ENCODE measurements around the gene MOXD1.

Gene MOXD1

GRCh38 chr6:132251711-132252110 lies 149.6 kb downstream of the MOXD1 start:
- TF ChIP-seq CTCF (IDR thresholded peaks at IDR 0.05; ENCODE audit: low read length, missing control alignments) = no peak
- no peak overlapping the region for H3K4me3 ChIP-seq (replicated peaks; ENCODE audit: low read depth, low read length)
- DNase-seq (ENCODE audit: low read depth) = no peak

DNA sequence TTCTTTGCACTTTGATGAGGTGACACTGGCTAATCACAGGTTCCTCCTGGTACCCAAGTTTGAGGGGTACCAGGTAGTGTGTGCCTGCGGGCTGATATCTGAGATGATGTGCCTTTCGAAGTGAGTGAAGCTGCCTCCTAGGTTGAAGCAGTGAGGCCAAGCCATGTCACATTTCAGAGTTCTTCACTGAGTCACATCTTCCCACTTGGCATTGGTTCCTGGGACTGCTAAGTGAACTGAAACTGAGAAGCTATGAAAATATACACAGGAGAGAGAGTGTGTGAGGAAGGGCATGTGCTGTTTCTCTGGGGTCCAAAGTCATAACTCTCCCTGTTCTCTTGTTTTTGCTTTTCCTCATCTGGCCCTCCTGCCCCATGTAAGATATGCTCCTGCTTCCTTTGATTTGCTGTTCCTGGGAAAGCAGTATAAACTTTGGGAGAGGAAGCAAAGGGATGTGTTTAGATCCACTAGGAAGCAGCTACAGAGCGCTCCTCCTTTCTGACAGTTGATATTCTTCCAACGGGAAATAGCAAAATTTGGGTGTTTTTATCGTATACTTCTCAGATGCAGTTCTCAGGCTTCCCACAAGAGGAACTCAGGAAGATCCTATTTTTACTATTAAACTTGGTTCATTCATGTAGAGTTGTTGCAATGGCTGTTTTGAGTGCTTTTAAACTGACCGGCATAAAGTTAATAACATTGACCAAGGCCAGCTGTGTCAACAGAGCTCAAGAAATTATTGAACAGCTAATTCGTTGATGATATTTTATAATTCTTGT lies 153.7 kb downstream of the MOXD1 start:
- peak; percentile 8 for TF ChIP-seq CTCF (IDR thresholded peaks at IDR 0.05; ENCODE audit: low read length, missing control alignments)
- no peak for DNase-seq (ENCODE audit: low read depth)
- H3K4me3 ChIP-seq (replicated peaks; ENCODE audit: low read depth, low read length) = no peak overlapping the region

DNA sequence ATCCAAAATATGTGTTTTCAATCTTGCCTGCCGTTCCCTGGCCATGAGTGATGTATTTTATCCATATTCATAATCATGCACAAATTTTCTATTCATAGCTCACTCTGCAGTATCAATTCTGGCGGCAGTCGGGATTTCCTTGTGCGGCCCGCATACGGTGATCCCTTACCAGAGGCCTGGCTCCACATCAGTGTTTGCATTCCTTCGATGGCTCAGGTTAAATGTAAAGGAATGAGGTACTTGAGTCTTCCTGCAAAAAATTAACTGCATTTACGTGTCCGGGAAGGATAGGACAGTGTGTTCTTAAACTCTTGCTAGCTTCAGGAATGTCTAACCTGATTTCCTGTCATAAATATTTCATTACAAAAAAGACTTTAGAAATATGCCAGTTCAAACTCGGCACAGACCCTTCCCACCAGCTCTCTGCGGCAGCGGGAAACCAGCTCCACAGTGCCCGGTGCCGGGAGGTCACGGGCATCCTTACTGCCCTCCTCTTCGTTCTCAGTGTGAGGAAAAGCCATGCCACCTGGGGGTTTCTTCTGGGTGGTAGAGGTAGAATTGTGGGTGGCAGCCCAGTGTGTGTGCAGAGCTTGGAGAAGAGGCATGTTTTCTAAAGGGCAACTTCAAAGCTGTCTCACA lies 154.5 kb downstream of the MOXD1 start:
- no peak for DNase-seq (ENCODE audit: low read depth)
- H3K4me3 ChIP-seq (replicated peaks; ENCODE audit: low read depth, low read length) = no peak overlapping the region
- no peak for TF ChIP-seq CTCF (IDR thresholded peaks at IDR 0.05; ENCODE audit: low read length, missing control alignments)

DNA sequence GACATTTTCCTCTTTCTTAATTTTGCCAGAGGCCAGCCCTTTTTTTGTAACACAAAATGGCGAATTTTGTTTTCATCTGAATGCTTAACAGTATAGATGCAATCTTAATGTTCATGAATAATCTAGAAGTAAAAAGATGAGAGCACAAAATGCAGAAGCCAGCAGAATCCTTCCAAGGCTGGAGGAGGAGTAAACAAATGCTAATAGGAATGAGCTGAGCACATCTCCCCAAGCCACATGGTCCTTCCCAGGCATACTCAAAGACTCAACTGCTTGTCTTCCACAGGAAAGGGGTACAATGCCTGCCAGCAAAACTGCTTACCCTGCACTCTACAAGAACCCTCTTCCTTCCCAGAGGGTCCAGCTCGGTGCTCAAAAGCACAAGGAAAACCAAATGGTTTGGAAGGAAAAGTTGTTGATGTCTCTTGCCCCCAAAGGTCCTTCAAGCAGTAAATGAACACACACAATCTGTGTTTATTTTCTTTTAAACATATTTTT lies 155.1 kb downstream of the MOXD1 start:
- no peak overlapping the region for H3K4me3 ChIP-seq (replicated peaks; ENCODE audit: low read depth, low read length)
- no peak for DNase-seq (ENCODE audit: low read depth)
- TF ChIP-seq CTCF (IDR thresholded peaks at IDR 0.05; ENCODE audit: low read length, missing control alignments) = no peak

Measured in fibroblast of pulmonary artery (primary cell).